Measurements from ENCODE around the gene FGF12.

The FGF12 gene

GRCh38 chr3:192336286-192336685, 391.1 kb downstream of the FGF12 start:
- TF ChIP-seq FOXM1 (IDR thresholded peaks at IDR 0.05; ENCODE audit: borderline replicate concordance): no peak
- TF ChIP-seq CTBP1 (IDR thresholded peaks at IDR 0.05; ENCODE audit: borderline replicate concordance): no peak
- TF ChIP-seq HDGF (IDR thresholded peaks at IDR 0.05; ENCODE audit: borderline replicate concordance): no peak
- no peak for TF ChIP-seq LEF1 (IDR thresholded peaks at IDR 0.05; ENCODE audit: borderline replicate concordance)
- no peak for TF ChIP-seq FOXA1 (IDR thresholded peaks at IDR 0.05)
- no peak for TF ChIP-seq TARDBP (IDR thresholded peaks at IDR 0.05)
- no peak for TF ChIP-seq BHLHE40 (IDR thresholded peaks at IDR 0.05; ENCODE audit: borderline replicate concordance)
- TF ChIP-seq, protein P1, sequence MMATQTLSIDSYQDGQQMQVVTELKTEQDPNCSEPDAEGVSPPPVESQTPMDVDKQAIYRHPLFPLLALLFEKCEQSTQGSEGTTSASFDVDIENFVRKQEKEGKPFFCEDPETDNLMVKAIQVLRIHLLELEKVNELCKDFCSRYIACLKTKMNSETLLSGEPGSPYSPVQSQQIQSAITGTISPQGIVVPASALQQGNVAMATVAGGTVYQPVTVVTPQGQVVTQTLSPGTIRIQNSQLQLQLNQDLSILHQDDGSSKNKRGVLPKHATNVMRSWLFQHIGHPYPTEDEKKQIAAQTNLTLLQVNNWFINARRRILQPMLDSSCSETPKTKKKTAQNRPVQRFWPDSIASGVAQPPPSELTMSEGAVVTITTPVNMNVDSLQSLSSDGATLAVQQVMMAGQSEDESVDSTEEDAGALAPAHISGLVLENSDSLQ (IDR thresholded peaks at IDR 0.05): no peak
- no peak for TF ChIP-seq ELF4 (IDR thresholded peaks at IDR 0.05)
- no peak for TF ChIP-seq ARNT (IDR thresholded peaks at IDR 0.05)
- no peak for TF ChIP-seq L3MBTL2 (conservative IDR thresholded peaks at IDR 0.05)
- no peak for TF ChIP-seq SUZ12 (IDR thresholded peaks at IDR 0.05)
- POLR2A ChIA-PET: no interaction called here

DNA sequence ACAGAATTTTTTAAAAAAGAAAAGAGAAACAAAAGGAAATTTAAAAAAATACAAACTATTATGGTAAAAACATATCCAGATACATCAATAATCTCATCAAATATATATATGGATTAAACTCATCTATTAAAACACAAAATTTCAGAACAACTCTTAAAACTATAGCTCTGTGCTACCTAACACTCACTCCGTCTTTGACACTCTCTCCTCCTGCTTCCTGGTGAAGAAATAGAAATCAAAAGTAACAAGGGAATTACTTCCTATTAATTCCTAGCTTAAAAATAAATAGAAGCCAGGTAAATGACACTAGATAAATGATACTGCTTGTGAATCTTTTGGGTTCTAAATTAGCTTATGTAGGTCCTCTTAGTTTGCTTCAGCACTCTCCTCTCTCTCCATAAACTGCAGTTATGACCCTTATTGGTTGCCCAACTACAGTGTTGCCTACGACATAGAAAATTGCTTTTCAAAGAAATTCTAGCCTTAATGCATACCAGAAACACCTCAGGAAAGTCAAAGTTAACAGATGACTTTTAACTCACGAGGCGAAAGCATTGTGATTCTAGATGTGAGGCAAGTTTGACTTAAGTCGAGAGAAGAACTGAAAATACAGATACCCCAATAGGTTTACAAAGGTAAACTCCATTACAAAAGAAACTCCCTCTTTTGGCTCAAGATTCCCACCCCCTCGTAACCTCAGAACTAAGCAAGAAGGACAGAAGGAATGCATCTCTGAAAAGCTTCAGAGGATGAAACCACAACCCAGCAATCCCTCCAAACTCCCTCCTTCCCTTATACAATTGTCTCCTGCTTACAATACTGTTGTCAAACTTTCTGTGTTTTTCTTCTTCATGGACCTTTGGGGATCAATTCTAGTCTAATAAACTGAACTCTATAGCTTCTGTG, 394.7 kb downstream of the FGF12 start:
- CTCF ChIA-PET: no interaction called here
- no peak for DNase-seq (ENCODE audit: extremely low spot score)
- POLR2A ChIA-PET: no interaction called here
- TF ChIP-seq, protein P1 (IDR thresholded peaks at IDR 0.05): no peak
- TF ChIP-seq SP1 (IDR thresholded peaks at IDR 0.05) (no peak), ZNF384 (IDR thresholded peaks at IDR 0.05) (no peak), ELF4 (IDR thresholded peaks at IDR 0.05) (no peak)

More at GRCh38 chr3:192336286-192336685, 391.1 kb downstream of the FGF12 start:
- no peak for DNase-seq (ENCODE audit: extremely low spot score)
- CTCF ChIA-PET: no interaction called here

DNA sequence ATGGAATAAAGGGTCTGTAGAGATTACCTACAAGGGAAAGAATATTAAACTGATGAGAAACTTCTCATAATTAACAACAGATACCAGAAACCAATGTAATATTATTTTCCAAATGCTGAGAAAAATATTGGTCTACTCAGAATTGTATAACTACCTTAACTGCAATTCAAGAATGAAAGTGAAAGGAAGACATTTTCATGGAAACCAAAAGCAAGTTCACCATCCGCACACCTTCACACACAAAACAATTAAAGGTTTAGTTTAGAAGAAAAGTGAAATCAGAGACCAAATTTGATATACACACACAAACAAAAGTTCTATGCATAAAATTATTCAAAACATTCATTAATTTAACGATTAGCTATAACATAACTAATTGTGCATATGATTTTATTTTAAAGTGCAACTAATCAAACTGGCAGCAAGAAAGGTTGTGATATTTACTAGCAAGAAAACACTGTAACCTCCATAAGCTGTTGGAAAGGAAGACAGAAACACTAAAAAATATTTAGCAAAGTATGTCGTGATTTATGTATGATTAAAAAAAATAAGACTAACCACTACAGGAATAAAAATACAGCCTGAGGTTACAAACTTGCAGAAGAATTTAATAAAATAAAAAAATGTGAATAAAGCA, 395.5 kb downstream of the FGF12 start:
- DNase-seq (ENCODE audit: extremely low spot score): no peak
- no peak for TF ChIP-seq CTBP1 (IDR thresholded peaks at IDR 0.05; ENCODE audit: borderline replicate concordance)
- TF ChIP-seq FOXA1 (IDR thresholded peaks at IDR 0.05): no peak
- no peak for TF ChIP-seq NFRKB (IDR thresholded peaks at IDR 0.05)
- ChIA-PET POLR2A (no interaction called here), CTCF (no interaction called here)

- POLR2A ChIA-PET: no interaction called here
- CTCF ChIA-PET: no interaction called here
- TF ChIP-seq L3MBTL2 (conservative IDR thresholded peaks at IDR 0.05) (no peak), NFRKB (IDR thresholded peaks at IDR 0.05) (no peak), TARDBP (IDR thresholded peaks at IDR 0.05) (no peak), CTBP1 (IDR thresholded peaks at IDR 0.05; ENCODE audit: borderline replicate concordance) (no peak), SP1 (IDR thresholded peaks at IDR 0.05) (no peak), FOXA1 (IDR thresholded peaks at IDR 0.05) (no peak), BHLHE40 (IDR thresholded peaks at IDR 0.05; ENCODE audit: borderline replicate concordance) (no peak), ELF4 (IDR thresholded peaks at IDR 0.05) (no peak), SUZ12 (IDR thresholded peaks at IDR 0.05) (no peak), HDGF (IDR thresholded peaks at IDR 0.05; ENCODE audit: borderline replicate concordance) (no peak), ARNT (IDR thresholded peaks at IDR 0.05) (no peak), FOXK2 (IDR thresholded peaks at IDR 0.05) (no peak), LEF1 (IDR thresholded peaks at IDR 0.05; ENCODE audit: borderline replicate concordance) (no peak)
- TF ChIP-seq, protein P1 (IDR thresholded peaks at IDR 0.05): no peak
- no peak for DNase-seq (ENCODE audit: extremely low spot score)
Observed at GRCh38 chr3:192326656-192327055, 400.7 kb downstream of the FGF12 start.

DNA sequence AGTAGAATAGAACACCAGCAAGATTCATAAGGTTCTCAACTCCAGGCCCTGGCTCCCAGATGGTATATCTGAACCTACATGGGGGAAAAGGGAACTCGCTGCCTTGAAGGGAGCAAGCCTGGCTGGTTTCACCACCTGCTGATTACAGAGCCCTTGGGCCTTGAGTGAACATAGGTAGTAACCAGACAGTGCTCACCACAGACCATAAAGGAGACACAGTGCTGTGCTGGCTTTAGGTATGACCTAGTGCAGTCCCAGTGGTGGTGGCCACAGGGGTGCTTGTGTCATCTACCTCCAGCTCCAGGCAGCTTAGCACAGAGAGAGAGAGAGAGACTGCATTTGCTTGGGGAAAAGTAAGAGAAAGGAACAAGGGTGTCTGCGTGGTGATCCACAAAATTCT, 409.8 kb downstream of the FGF12 start:
- ChIA-PET CTCF (no interaction called here), POLR2A (no interaction called here)
- TF ChIP-seq TARDBP (IDR thresholded peaks at IDR 0.05): no peak
- no peak for TF ChIP-seq FOXA1 (IDR thresholded peaks at IDR 0.05)
- no peak for TF ChIP-seq L3MBTL2 (conservative IDR thresholded peaks at IDR 0.05)
- no peak for TF ChIP-seq FOXK2 (IDR thresholded peaks at IDR 0.05)
- no peak for TF ChIP-seq ARNT (IDR thresholded peaks at IDR 0.05)
- DNase-seq (ENCODE audit: extremely low spot score): no peak

- POLR2A ChIA-PET: no interaction called here
- no peak for TF ChIP-seq FOXA1 (IDR thresholded peaks at IDR 0.05)
- TF ChIP-seq ELF4 (IDR thresholded peaks at IDR 0.05): no peak
- CTCF ChIA-PET: interaction anchor here (0.6 kb wide), 1 partner anchor 897 kb away, joined by 5 read pairs; no protein-coding TSS in a partner anchor
- no peak for DNase-seq (ENCODE audit: extremely low spot score)
Observed at GRCh38 chr3:192313605-192314004, 413.7 kb downstream of the FGF12 start.

GRCh38 chr3:192307631-192308030, 419.7 kb downstream of the FGF12 start:
- CTCF ChIA-PET: no interaction called here
- POLR2A ChIA-PET: no interaction called here
- no peak for DNase-seq (ENCODE audit: extremely low spot score)
- TF ChIP-seq FOXK2 (IDR thresholded peaks at IDR 0.05) (no peak), ZNF384 (IDR thresholded peaks at IDR 0.05) (no peak)
